Measurements from ENCODE around the gene NUP93.

Gene NUP93

GRCh38 chr16:56824331-56824730 is 94.4 kb downstream of the NUP93 start:
- no peak for DNase-seq

GRCh38 chr16:56824804-56825203 is 94.9 kb downstream of the NUP93 start:
- no peak for DNase-seq

GRCh38 chr16:56825826-56826225 is 95.9 kb downstream of the NUP93 start:
- no peak for DNase-seq

- DNase-seq: no peak
These were observed 98.7 kb downstream of the NUP93 start for GRCh38 chr16:56828647-56829046.

GRCh38 chr16:56830669-56831068 is 100.7 kb downstream of the NUP93 start:
- DNase-seq: no peak

- DNase-seq: no peak
These were observed 102.8 kb downstream of the NUP93 start for GRCh38 chr16:56832768-56833167.

GRCh38 chr16:56833243-56833970 is 103.5 kb downstream of the NUP93 start:
- no peak for DNase-seq

- no peak for DNase-seq
These were observed 105.4 kb downstream of the NUP93 start for GRCh38 chr16:56835320-56835719.

GRCh38 chr16:56836410-56837230 is 106.7 kb downstream of the NUP93 start:
- DNase-seq: no peak

- no peak for DNase-seq
These were observed 108.9 kb downstream of the NUP93 start for GRCh38 chr16:56838622-56839337.

GRCh38 chr16:56841233-56841632 is 111.3 kb downstream of the NUP93 start:
- no peak for DNase-seq

- DNase-seq: no peak
These were observed 111.7 kb downstream of the NUP93 start for GRCh38 chr16:56841659-56842058.

- DNase-seq: no peak
These were observed 112.2 kb downstream of the NUP93 start for GRCh38 chr16:56842133-56842532.

- DNase-seq: no peak
These were observed 114.1 kb downstream of the NUP93 start for GRCh38 chr16:56844056-56844455.

- no peak for DNase-seq
These were observed 117.4 kb downstream of the NUP93 start for GRCh38 chr16:56847173-56847910.

GRCh38 chr16:56848029-56848936 is 118.4 kb downstream of the NUP93 start:
- DNase-seq: no peak

GRCh38 chr16:56848955-56849689 is 119.2 kb downstream of the NUP93 start:
- DNase-seq: no peak

- no peak for DNase-seq
These were observed 120.1 kb downstream of the NUP93 start for GRCh38 chr16:56849690-56850680.

GRCh38 chr16:56851671-56852400 is 121.9 kb downstream of the NUP93 start:
- no peak for DNase-seq

Data from NCI-H187 treated with DMSO at 0.1 percent for 48 hours (cell line).